HepG2 (cell line): ENCODE results near the gene ASCL3. TPM values are rescaled to one million over a fixed set of nuclear protein-coding genes. Genes with fewer than 3 reads are reported as not detected.

Experiments used
- AGO1 ChIP-seq: fragments of 200-400 bp; formaldehyde crosslinking; IDR thresholded peaks from 2 replicates; pipeline ENCODE4 v1.6.1; 2017; ENCODE audit warnings: mild to moderate bottlenecking, low read depth, low read length, moderate library complexity; ENCODE audit not compliant: poor library complexity, severe bottlenecking
- AHR ChIP-seq: IDR thresholded peaks from 2 replicates; pipeline ENCODE4 v1.6.1; 2018; ENCODE audit warnings: missing genetic modification reagents, missing compliant biosample characterization
- CCDC6 ChIP-seq: sonication (generic); formaldehyde crosslinking; IDR thresholded peaks from 2 replicates; pipeline ENCODE4 v1.8.1; 2022; ENCODE audit warnings: mild to moderate bottlenecking, missing genetic modification reagents, moderate library complexity
- JUND ChIP-seq: sonication (generic); formaldehyde crosslinking; IDR thresholded peaks from 2 replicates; pipeline ENCODE4 v1.8.0; 2022; ENCODE audit warnings: mild to moderate bottlenecking, missing genetic modification reagents
- PRPF4 ChIP-seq: fragments of 200-400 bp; formaldehyde crosslinking; IDR thresholded peaks from 2 replicates; pipeline ENCODE4 v1.6.1; 2016; ENCODE audit warnings: low read length, low read depth; ENCODE audit not compliant: poor library complexity, severe bottlenecking
- RCOR2 ChIP-seq: IDR thresholded peaks from 2 replicates; pipeline ENCODE4 v1.6.1; 2016; ENCODE audit warnings: missing biosample characterization, missing genetic modification reagents
- SMC3 ChIP-seq: IDR thresholded peaks from 2 replicates; pipeline ENCODE4 v1.6.1; 2011; ENCODE audit warnings: low read length, improper control_type of control experiment
- WIZ ChIP-seq: sonication (generic); formaldehyde crosslinking; IDR thresholded peaks from 2 replicates; pipeline ENCODE4 v1.5.1; 2020; ENCODE audit warnings: mild to moderate bottlenecking, missing genetic modification reagents
- ZNF24 ChIP-seq: fragments of 450-650 bp; IDR thresholded peaks from 2 replicates; pipeline ENCODE4 v1.6.1; 2017; ENCODE audit warnings: antibody characterized with exemption, mild to moderate bottlenecking
- ZNF292 ChIP-seq: sonication (generic); formaldehyde crosslinking; IDR thresholded peaks from 2 replicates; pipeline ENCODE4 v1.8.1; 2022; ENCODE audit warnings: mild to moderate bottlenecking, low read depth, missing genetic modification reagents, borderline replicate concordance
- ZNF556 ChIP-seq: sonication (generic); formaldehyde crosslinking; IDR thresholded peaks from 2 replicates; pipeline ENCODE4 v1.4.0; 2020; ENCODE audit warnings: mild to moderate bottlenecking, missing genetic modification reagents, borderline replicate concordance
- ZNF598 ChIP-seq: sonication (generic); formaldehyde crosslinking; IDR thresholded peaks from 2 replicates; pipeline ENCODE4 v1.5.1; 2020; ENCODE audit warnings: mild to moderate bottlenecking, missing genetic modification reagents, borderline replicate concordance
- ZNF782 ChIP-seq: sonication (generic); formaldehyde crosslinking; IDR thresholded peaks from 2 replicates; pipeline ENCODE4 v1.4.0; 2020; ENCODE audit warnings: missing genetic modification reagents, mild to moderate bottlenecking, borderline replicate concordance
- ZSCAN29 ChIP-seq: sonication (generic); formaldehyde crosslinking; conservative IDR thresholded peaks from 2 replicates; pipeline ENCODE4 v1.4.0; 2020; ENCODE audit warnings: mild to moderate bottlenecking, missing genetic modification reagents
- ZSCAN9 ChIP-seq: IDR thresholded peaks from 2 replicates; pipeline ENCODE4 v1.6.1; 2016; ENCODE audit warnings: borderline replicate concordance
- polyA plus RNA-seq, 8 experiments: library from polyadenylated mRNA; depleted of rRNA in 3 of 8; stranded (reverse) in 7 of 8; unstranded in 1 of 8; fragments of >200 nt; fragmentation: Illumina TruSeq in 4 of 8; extraction: Trizol in 4 of 8; gene quantifications; 2 replicates each; pipeline versions ENCODE4 v1.2.1 to v1.2.3, GENCODE V29; 2011 to 2016; ENCODE audit warnings: low read depth in 4 of 8, missing spikeins in 1 of 8, mixed read lengths in 1 of 8; ENCODE audit not compliant: insufficient read depth in 1 of 8
- total RNA-seq, 5 experiments: library from RNA; depleted of rRNA; stranded (reverse); fragments of >200 nt; fragmentation: Illumina TruSeq; extraction: Trizol; gene quantifications; 2 replicates each; pipeline ENCODE4 v1.2.3, GENCODE V29; 2016; ENCODE audit warnings: low read depth in 1 of 5
- TF ChIP-seq, protein P1 (sequence below): sonication (generic); formaldehyde crosslinking; IDR thresholded peaks from 2 replicates; pipeline ENCODE4 v1.4.0; 2020; ENCODE audit warnings: mild to moderate bottlenecking, missing genetic modification reagents
- TF ChIP-seq, protein P2 (sequence below): sonication (generic); formaldehyde crosslinking; IDR thresholded peaks from 2 replicates; pipeline ENCODE4 v1.4.0; 2020; ENCODE audit warnings: mild to moderate bottlenecking, low read depth, missing genetic modification reagents
- TF ChIP-seq, protein P3 (sequence below): IDR thresholded peaks from 2 replicates; pipeline ENCODE4 v1.6.1; 2016; ENCODE audit warnings: missing genetic modification reagents, missing compliant biosample characterization
- TF ChIP-seq, protein P4 (sequence below): sonication (generic); formaldehyde crosslinking; IDR thresholded peaks from 2 replicates; pipeline ENCODE4; 2020; ENCODE audit warnings: missing genetic modification reagents, mild to moderate bottlenecking, borderline replicate concordance
- TF ChIP-seq, protein P5 (sequence below): sonication (generic); formaldehyde crosslinking; IDR thresholded peaks from 2 replicates; pipeline ENCODE4 v1.5.0; 2020; ENCODE audit warnings: missing genetic modification reagents, mild to moderate bottlenecking, borderline replicate concordance
- TF ChIP-seq, protein P6 (sequence below): fragments of 450-650 bp; IDR thresholded peaks from 2 replicates; pipeline ENCODE4 v1.6.1; 2017

ASCL3 gene
- total and polyA plus RNA-seq, 2 of the 13 experiments (the other 11 are each of a cell fraction or from before 2014, with no cell fraction given) = not detected

DNA sequence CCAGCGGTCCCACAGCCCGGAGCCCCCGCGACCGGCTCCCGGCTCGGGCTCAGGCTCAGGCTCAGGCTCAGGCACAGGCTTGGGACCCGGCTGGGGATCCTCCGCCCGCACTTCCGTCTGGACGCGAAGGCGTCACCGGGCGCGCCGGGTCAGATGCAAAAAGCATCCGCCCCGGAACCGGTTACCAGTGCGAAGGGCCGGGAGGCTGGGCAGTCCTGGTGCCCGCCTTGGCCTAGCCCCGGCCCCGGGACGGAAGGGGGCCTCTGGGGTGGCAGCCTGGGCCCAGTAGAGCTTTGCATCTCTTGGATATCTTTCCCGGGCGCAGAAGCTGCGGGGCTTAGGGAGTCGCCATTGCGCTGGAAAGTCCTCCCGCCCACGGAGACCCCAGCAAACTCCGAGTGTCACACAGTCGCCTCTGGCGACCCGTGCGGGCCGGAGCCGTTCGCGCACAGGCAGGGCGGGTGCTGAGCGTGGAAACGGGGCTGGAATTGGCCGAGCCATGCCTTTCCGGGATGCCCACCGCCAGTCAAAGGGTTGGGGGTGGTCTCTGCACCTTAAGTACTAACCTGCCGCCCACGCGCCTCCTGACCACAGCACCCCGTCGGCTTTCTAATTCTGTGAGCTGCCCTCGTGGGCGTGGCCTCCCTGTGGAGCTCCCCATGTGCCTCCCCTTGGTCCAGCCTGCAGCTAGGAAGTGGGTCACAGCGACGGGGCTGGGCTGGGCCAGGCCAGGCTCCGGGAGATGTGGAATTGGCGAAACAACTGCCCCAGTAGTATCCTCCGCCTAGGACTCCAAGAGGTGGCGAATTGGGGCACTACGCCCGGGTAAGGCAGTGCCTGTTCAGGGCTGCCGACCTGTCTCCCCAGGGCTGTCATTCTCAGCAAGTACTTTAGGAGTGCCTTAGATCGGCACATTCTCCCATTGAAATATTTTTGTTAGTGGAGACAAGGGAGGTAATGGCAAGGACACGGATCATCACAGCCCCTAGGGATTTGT lies 21.8 kb upstream of the ASCL3 start, which contains the start of gene TMEM9B (continued):
- peak; percentile 26; the same call in 1 of the 2 replicates for TF ChIP-seq CCDC6 (CRISPR knock-in tag)
- TF ChIP-seq ZNF24 = no peak
- no peak for TF ChIP-seq PRPF4
- TF ChIP-seq, protein P1, sequence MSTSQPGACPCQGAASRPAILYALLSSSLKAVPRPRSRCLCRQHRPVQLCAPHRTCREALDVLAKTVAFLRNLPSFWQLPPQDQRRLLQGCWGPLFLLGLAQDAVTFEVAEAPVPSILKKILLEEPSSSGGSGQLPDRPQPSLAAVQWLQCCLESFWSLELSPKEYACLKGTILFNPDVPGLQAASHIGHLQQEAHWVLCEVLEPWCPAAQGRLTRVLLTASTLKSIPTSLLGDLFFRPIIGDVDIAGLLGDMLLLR (CRISPR knock-in tag) = no peak
- no peak for TF ChIP-seq AHR (CRISPR knock-in tag)
- peak; percentile 21; the same call in 1 of the 2 replicates for TF ChIP-seq ZSCAN9 (CRISPR knock-in tag)
- 0 out of 2 replicates have a peak, but pooled peaks have one; percentile 19 for TF ChIP-seq ZNF556 (CRISPR knock-in tag)
- TF ChIP-seq, protein P2, sequence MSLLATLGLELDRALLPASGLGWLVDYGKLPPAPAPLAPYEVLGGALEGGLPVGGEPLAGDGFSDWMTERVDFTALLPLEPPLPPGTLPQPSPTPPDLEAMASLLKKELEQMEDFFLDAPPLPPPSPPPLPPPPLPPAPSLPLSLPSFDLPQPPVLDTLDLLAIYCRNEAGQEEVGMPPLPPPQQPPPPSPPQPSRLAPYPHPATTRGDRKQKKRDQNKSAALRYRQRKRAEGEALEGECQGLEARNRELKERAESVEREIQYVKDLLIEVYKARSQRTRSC = no peak
- 0 out of 2 replicates have a peak, but pooled peaks have one; percentile 6 for TF ChIP-seq ZNF782 (CRISPR knock-in tag)
- TF ChIP-seq, protein P3, sequence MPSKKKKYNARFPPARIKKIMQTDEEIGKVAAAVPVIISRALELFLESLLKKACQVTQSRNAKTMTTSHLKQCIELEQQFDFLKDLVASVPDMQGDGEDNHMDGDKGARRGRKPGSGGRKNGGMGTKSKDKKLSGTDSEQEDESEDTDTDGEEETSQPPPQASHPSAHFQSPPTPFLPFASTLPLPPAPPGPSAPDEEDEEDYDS (CRISPR knock-in tag) = no peak; the same call in none of the 2 replicates
- no peak for TF ChIP-seq AGO1
- no peak for TF ChIP-seq JUND (CRISPR knock-in tag)
- TF ChIP-seq, protein P4, sequence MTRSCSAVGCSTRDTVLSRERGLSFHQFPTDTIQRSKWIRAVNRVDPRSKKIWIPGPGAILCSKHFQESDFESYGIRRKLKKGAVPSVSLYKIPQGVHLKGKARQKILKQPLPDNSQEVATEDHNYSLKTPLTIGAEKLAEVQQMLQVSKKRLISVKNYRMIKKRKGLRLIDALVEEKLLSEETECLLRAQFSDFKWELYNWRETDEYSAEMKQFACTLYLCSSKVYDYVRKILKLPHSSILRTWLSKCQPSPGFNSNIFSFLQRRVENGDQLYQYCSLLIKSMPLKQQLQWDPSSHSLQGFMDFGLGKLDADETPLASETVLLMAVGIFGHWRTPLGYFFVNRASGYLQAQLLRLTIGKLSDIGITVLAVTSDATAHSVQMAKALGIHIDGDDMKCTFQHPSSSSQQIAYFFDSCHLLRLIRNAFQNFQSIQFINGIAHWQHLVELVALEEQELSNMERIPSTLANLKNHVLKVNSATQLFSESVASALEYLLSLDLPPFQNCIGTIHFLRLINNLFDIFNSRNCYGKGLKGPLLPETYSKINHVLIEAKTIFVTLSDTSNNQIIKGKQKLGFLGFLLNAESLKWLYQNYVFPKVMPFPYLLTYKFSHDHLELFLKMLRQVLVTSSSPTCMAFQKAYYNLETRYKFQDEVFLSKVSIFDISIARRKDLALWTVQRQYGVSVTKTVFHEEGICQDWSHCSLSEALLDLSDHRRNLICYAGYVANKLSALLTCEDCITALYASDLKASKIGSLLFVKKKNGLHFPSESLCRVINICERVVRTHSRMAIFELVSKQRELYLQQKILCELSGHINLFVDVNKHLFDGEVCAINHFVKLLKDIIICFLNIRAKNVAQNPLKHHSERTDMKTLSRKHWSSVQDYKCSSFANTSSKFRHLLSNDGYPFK = peak; percentile 92
- no peak for TF ChIP-seq SMC3
- peak; percentile 69; the same call in 1 of the 2 replicates for TF ChIP-seq ZNF598 (CRISPR knock-in tag)
- no peak; the same call in 1 of the 2 replicates for TF ChIP-seq WIZ (CRISPR knock-in tag)
- peak; percentile 63; the same call in 1 of the 2 replicates for TF ChIP-seq ZNF292 (CRISPR knock-in tag)
- TF ChIP-seq, protein P5, sequence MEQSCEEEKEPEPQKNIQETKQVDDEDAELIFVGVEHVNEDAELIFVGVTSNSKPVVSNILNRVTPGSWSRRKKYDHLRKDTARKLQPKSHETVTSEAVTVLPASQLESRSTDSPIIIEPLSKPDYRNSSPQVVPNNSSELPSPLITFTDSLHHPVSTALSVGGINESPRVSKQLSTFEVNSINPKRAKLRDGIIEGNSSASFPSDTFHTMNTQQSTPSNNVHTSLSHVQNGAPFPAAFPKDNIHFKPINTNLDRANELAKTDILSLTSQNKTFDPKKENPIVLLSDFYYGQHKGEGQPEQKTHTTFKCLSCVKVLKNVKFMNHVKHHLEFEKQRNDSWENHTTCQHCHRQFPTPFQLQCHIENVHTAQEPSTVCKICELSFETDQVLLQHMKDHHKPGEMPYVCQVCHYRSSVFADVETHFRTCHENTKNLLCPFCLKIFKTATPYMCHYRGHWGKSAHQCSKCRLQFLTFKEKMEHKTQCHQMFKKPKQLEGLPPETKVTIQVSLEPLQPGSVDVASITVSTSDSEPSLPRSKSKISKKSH (CRISPR knock-in tag) = no peak
- no peak for TF ChIP-seq RCOR2 (CRISPR knock-in tag)
- no peak for TF ChIP-seq ZSCAN29 (CRISPR knock-in tag)
- TF ChIP-seq, protein P6, sequence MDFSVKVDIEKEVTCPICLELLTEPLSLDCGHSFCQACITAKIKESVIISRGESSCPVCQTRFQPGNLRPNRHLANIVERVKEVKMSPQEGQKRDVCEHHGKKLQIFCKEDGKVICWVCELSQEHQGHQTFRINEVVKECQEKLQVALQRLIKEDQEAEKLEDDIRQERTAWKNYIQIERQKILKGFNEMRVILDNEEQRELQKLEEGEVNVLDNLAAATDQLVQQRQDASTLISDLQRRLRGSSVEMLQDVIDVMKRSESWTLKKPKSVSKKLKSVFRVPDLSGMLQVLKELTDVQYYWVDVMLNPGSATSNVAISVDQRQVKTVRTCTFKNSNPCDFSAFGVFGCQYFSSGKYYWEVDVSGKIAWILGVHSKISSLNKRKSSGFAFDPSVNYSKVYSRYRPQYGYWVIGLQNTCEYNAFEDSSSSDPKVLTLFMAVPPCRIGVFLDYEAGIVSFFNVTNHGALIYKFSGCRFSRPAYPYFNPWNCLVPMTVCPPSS = no peak
